ENCODE results near the gene KIF16B. TPM values are rescaled to one million over a fixed set of nuclear protein-coding genes. Genes with fewer than 3 reads are reported as not detected.

Gene KIF16B
- total RNA-seq, 1 experiment from 2014 or later = 6.1 TPM

- H3K9me2 ChIP-seq (replicated peaks; ENCODE audit: insufficient read depth, low read length) = no peaks in the 10 kb centered on the region; the same call in 1 of the 2 replicates
- no peaks in the 10 kb centered on the region for H4K20me1 ChIP-seq (ENCODE audit: insufficient read depth, low read depth, low read length)
- H3K27ac ChIP-seq (ENCODE audit: low read length) = no peak overlapping the region
- no peaks in the 10 kb centered on the region for H3K79me2 ChIP-seq (ENCODE audit: low read length)
- H2AFZ ChIP-seq (ENCODE audit: low read length) = no peak overlapping the region
- no peak overlapping the region for H3K9ac ChIP-seq (ENCODE audit: low read length)
- no peaks in the 10 kb centered on the region for H3K36me3 ChIP-seq (ENCODE audit: insufficient read depth, low read length)
- no peak for DNase-seq
- H3K4me2 ChIP-seq (ENCODE audit: low read depth, low read length, poor library complexity, severe bottlenecking) = no peak overlapping the region
- H3K27me3 ChIP-seq (ENCODE audit: low read length) = no peaks in the 10 kb centered on the region
- no peak overlapping the region for H3K4me3 ChIP-seq (ENCODE audit: low read length)
- H3K9me3 ChIP-seq (ENCODE audit: low read length) = no peaks in the 10 kb centered on the region
- H3K4me1 ChIP-seq (ENCODE audit: low read length) = no peaks in the 10 kb centered on the region
Measured at GRCh38 chr20:16295534-16295933, 277.7 kb downstream of the KIF16B start.

GRCh38 chr20:16293590-16293989 is 279.7 kb downstream of the KIF16B start:
- DNase-seq = no peak
- H3K9ac ChIP-seq (ENCODE audit: low read length) = no peak overlapping the region
- H3K27me3 ChIP-seq (ENCODE audit: low read length) = no peaks in the 10 kb centered on the region
- no peak overlapping the region for H2AFZ ChIP-seq (ENCODE audit: low read length)
- no peaks in the 10 kb centered on the region for H4K20me1 ChIP-seq (ENCODE audit: insufficient read depth, low read depth, low read length)
- no peaks in the 10 kb centered on the region for H3K9me2 ChIP-seq (replicated peaks; ENCODE audit: insufficient read depth, low read length)
- no peaks in the 10 kb centered on the region for H3K4me1 ChIP-seq (ENCODE audit: low read length)
- no peak overlapping the region for H3K4me3 ChIP-seq (ENCODE audit: low read length)
- H3K27ac ChIP-seq (ENCODE audit: low read length) = no peak overlapping the region
- no peak overlapping the region for H3K4me2 ChIP-seq (ENCODE audit: low read depth, low read length, poor library complexity, severe bottlenecking)
- H3K9me3 ChIP-seq (ENCODE audit: low read length) = no peaks in the 10 kb centered on the region
- no peaks in the 10 kb centered on the region for H3K79me2 ChIP-seq (ENCODE audit: low read length)
- H3K36me3 ChIP-seq (ENCODE audit: insufficient read depth, low read length) = no peaks in the 10 kb centered on the region

GRCh38 chr20:16292226-16292880 is 280.9 kb downstream of the KIF16B start:
- Histone ChIP-seq H3K27me3 (ENCODE audit: low read length) (no peaks in the 10 kb centered on the region), H3K9me2 (replicated peaks; ENCODE audit: insufficient read depth, low read length) (no peaks in the 10 kb centered on the region), H4K20me1 (ENCODE audit: insufficient read depth, low read depth, low read length) (no peaks in the 10 kb centered on the region), H3K4me3 (ENCODE audit: low read length) (no peak overlapping the region), H3K4me1 (ENCODE audit: low read length) (no peaks in the 10 kb centered on the region), H3K9ac (ENCODE audit: low read length) (no peak overlapping the region), H2AFZ (ENCODE audit: low read length) (no peak overlapping the region), H3K9me3 (ENCODE audit: low read length) (no peaks in the 10 kb centered on the region), H3K36me3 (ENCODE audit: insufficient read depth, low read length) (no peaks in the 10 kb centered on the region), H3K4me2 (ENCODE audit: low read depth, low read length, poor library complexity, severe bottlenecking) (no peak overlapping the region), H3K27ac (ENCODE audit: low read length) (no peak overlapping the region), H3K79me2 (ENCODE audit: low read length) (no peaks in the 10 kb centered on the region)
- no peak for DNase-seq

GRCh38 chr20:16290358-16290757 is 282.9 kb downstream of the KIF16B start:
- no peaks in the 10 kb centered on the region for H3K4me1 ChIP-seq (ENCODE audit: low read length)
- H3K4me2 ChIP-seq (ENCODE audit: low read depth, low read length, poor library complexity, severe bottlenecking) = no peak overlapping the region
- H3K27me3 ChIP-seq (ENCODE audit: low read length) = no peaks in the 10 kb centered on the region
- no peaks in the 10 kb centered on the region for H3K36me3 ChIP-seq (ENCODE audit: insufficient read depth, low read length)
- no peak overlapping the region for H3K4me3 ChIP-seq (ENCODE audit: low read length)
- no peaks in the 10 kb centered on the region for H4K20me1 ChIP-seq (ENCODE audit: insufficient read depth, low read depth, low read length)
- no peak overlapping the region for H3K9ac ChIP-seq (ENCODE audit: low read length)
- H3K27ac ChIP-seq (ENCODE audit: low read length) = no peak overlapping the region
- H3K9me2 ChIP-seq (replicated peaks; ENCODE audit: insufficient read depth, low read length) = no peaks in the 10 kb centered on the region
- no peak for DNase-seq
- no peak overlapping the region for H2AFZ ChIP-seq (ENCODE audit: low read length)
- H3K9me3 ChIP-seq (ENCODE audit: low read length) = no peaks in the 10 kb centered on the region
- H3K79me2 ChIP-seq (ENCODE audit: low read length) = no peaks in the 10 kb centered on the region

GRCh38 chr20:16287776-16288175 is 285.5 kb downstream of the KIF16B start:
- Histone ChIP-seq H3K4me3 (ENCODE audit: low read length) (no peak overlapping the region), H2AFZ (ENCODE audit: low read length) (no peak overlapping the region), H4K20me1 (ENCODE audit: insufficient read depth, low read depth, low read length) (no peaks in the 10 kb centered on the region), H3K27me3 (ENCODE audit: low read length) (no peaks in the 10 kb centered on the region), H3K9me3 (ENCODE audit: low read length) (no peaks in the 10 kb centered on the region), H3K27ac (ENCODE audit: low read length) (no peak overlapping the region), H3K4me2 (ENCODE audit: low read depth, low read length, poor library complexity, severe bottlenecking) (no peak overlapping the region), H3K9me2 (replicated peaks; ENCODE audit: insufficient read depth, low read length) (no peaks in the 10 kb centered on the region), H3K36me3 (ENCODE audit: insufficient read depth, low read length) (no peaks in the 10 kb centered on the region), H3K9ac (ENCODE audit: low read length) (no peak overlapping the region), H3K79me2 (ENCODE audit: low read length) (no peaks in the 10 kb centered on the region), H3K4me1 (ENCODE audit: low read length) (no peaks in the 10 kb centered on the region)
- no peak for DNase-seq

- H3K9ac ChIP-seq (ENCODE audit: low read length) = no peak overlapping the region
- H3K4me1 ChIP-seq (ENCODE audit: low read length) = no peaks in the 10 kb centered on the region
- no peaks in the 10 kb centered on the region for H3K9me2 ChIP-seq (replicated peaks; ENCODE audit: insufficient read depth, low read length)
- H3K79me2 ChIP-seq (ENCODE audit: low read length) = no peaks in the 10 kb centered on the region
- H3K27ac ChIP-seq (ENCODE audit: low read length) = no peak overlapping the region
- H3K27me3 ChIP-seq (ENCODE audit: low read length) = no peaks in the 10 kb centered on the region
- H3K9me3 ChIP-seq (ENCODE audit: low read length) = no peaks in the 10 kb centered on the region
- no peak overlapping the region for H3K4me2 ChIP-seq (ENCODE audit: low read depth, low read length, poor library complexity, severe bottlenecking)
- H3K4me3 ChIP-seq (ENCODE audit: low read length) = no peak overlapping the region
- no peak for DNase-seq
- H2AFZ ChIP-seq (ENCODE audit: low read length) = no peak overlapping the region
- no peaks in the 10 kb centered on the region for H3K36me3 ChIP-seq (ENCODE audit: insufficient read depth, low read length)
- H4K20me1 ChIP-seq (ENCODE audit: insufficient read depth, low read depth, low read length) = no peaks in the 10 kb centered on the region
Measured at GRCh38 chr20:16286601-16287000, 286.6 kb downstream of the KIF16B start.

GRCh38 chr20:16284385-16285100 is 288.7 kb downstream of the KIF16B start:
- no peak overlapping the region for H2AFZ ChIP-seq (ENCODE audit: low read length)
- H3K4me1 ChIP-seq (ENCODE audit: low read length) = no peaks in the 10 kb centered on the region
- no peak overlapping the region for H3K4me3 ChIP-seq (ENCODE audit: low read length)
- no peak overlapping the region for H3K27ac ChIP-seq (ENCODE audit: low read length)
- no peak overlapping the region for H3K4me2 ChIP-seq (ENCODE audit: low read depth, low read length, poor library complexity, severe bottlenecking)
- no peaks in the 10 kb centered on the region for H3K79me2 ChIP-seq (ENCODE audit: low read length)
- no peak overlapping the region for H3K9ac ChIP-seq (ENCODE audit: low read length)
- H3K27me3 ChIP-seq (ENCODE audit: low read length) = no peaks in the 10 kb centered on the region
- H3K36me3 ChIP-seq (ENCODE audit: insufficient read depth, low read length) = no peaks in the 10 kb centered on the region
- no peaks in the 10 kb centered on the region for H4K20me1 ChIP-seq (ENCODE audit: insufficient read depth, low read depth, low read length)
- H3K9me3 ChIP-seq (ENCODE audit: low read length) = no peaks in the 10 kb centered on the region
- no peaks in the 10 kb centered on the region for H3K9me2 ChIP-seq (replicated peaks; ENCODE audit: insufficient read depth, low read length)
- no peak for DNase-seq

GRCh38 chr20:16283978-16284377 is 289.3 kb downstream of the KIF16B start:
- H3K9me2 ChIP-seq (replicated peaks; ENCODE audit: insufficient read depth, low read length) = no peaks in the 10 kb centered on the region

More at GRCh38 chr20:16283978-16284377, 289.3 kb downstream of the KIF16B start:
- H3K4me3 ChIP-seq (ENCODE audit: low read length) = no peak overlapping the region
- H3K4me2 ChIP-seq (ENCODE audit: low read depth, low read length, poor library complexity, severe bottlenecking) = no peak overlapping the region
- H3K9me3 ChIP-seq (ENCODE audit: low read length) = no peaks in the 10 kb centered on the region
- no peak overlapping the region for H2AFZ ChIP-seq (ENCODE audit: low read length)
- no peaks in the 10 kb centered on the region for H3K4me1 ChIP-seq (ENCODE audit: low read length)
- H3K27ac ChIP-seq (ENCODE audit: low read length) = no peak overlapping the region
- no peaks in the 10 kb centered on the region for H3K79me2 ChIP-seq (ENCODE audit: low read length)
- no peak for DNase-seq
- H3K9ac ChIP-seq (ENCODE audit: low read length) = no peak overlapping the region
- H4K20me1 ChIP-seq (ENCODE audit: insufficient read depth, low read depth, low read length) = no peaks in the 10 kb centered on the region
- H3K36me3 ChIP-seq (ENCODE audit: insufficient read depth, low read length) = no peaks in the 10 kb centered on the region
- H3K27me3 ChIP-seq (ENCODE audit: low read length) = no peaks in the 10 kb centered on the region
